CD4-positive, alpha-beta T cell (primary cell): ENCODE results near the gene PIP4K2A. TPM values are rescaled to one million over a fixed set of nuclear protein-coding genes. Genes with fewer than 3 reads are reported as not detected.

Experiments used
- ATAC-seq: fragments of 200-7000 bp; cut with Tn5 transposase; one replicate; pipeline ENCODE4 v1.10.0; 2022; ENCODE audit warnings: mild to moderate bottlenecking; ENCODE audit not compliant: poor library complexity
- CTCF ChIA-PET: fragments of 350-600 bp; sonication (Branson Sonifier 250); formaldehyde crosslinking; loops from one replicate; lab custom pipeline; 2021; ENCODE audit warnings: antibody characterized with exemption, inconsistent platforms; lab: Charles Lee
- POLR2A ChIA-PET: fragments of 350-600 bp; sonication (Branson Sonifier 250); formaldehyde crosslinking; loops from one replicate; lab custom pipeline; 2021; ENCODE audit warnings: antibody characterized with exemption, inconsistent platforms; lab: Charles Lee
- DNase-seq, 14 experiments: peaks; one replicate each; pipeline ENCODE4 v3.0.0-alpha.2; 2013 to 2020; ENCODE audit warnings: mixed read lengths in 2 of 14
- H3K27ac ChIP-seq, 2 donors: one replicate each; pipeline versions ENCODE4 v1.5.1 to v1.7.0; 2013; ENCODE audit warnings: low read length in 2 of 2, low read depth in 1 of 2, mild to moderate bottlenecking in 1 of 2
- H3K27me3 ChIP-seq, 2 experiments: 1 replicate in 1 of 2; 2 replicates in 1 of 2; pipeline versions ENCODE4 v1.6.1 to v1.7.0; 2013; ENCODE audit warnings: low read length in 2 of 2, control low read depth in 1 of 2, mild to moderate bottlenecking in 1 of 2, moderate library complexity in 1 of 2; ENCODE audit not compliant: insufficient read depth in 2 of 2, control insufficient read depth in 1 of 2
- H3K36me3 ChIP-seq: one replicate; pipeline ENCODE4 v1.6.1; 2013; ENCODE audit warnings: low read length, control low read depth; ENCODE audit not compliant: insufficient read depth
- H3K4me1 ChIP-seq: one replicate; pipeline ENCODE4 v1.6.1; 2013; ENCODE audit warnings: low read length, control low read depth; ENCODE audit not compliant: insufficient read depth
- H3K4me3 ChIP-seq: one replicate; pipeline ENCODE4 v1.5.1; 2013; ENCODE audit warnings: mild to moderate bottlenecking, low read length, moderate library complexity
- H3K9me3 ChIP-seq, 2 experiments: 1 replicate in 1 of 2; 2 replicates in 1 of 2; pipeline versions ENCODE4 v1.6.1 to v1.7.0; 2013; ENCODE audit warnings: low read length in 2 of 2, mild to moderate bottlenecking in 2 of 2, control low read depth in 1 of 2, moderate library complexity in 1 of 2; ENCODE audit not compliant: control insufficient read depth in 1 of 2, insufficient read depth in 1 of 2
- H3K27ac Mint-ChIP-seq: one replicate; pipeline ENCODE4 v1.8.0; 2020; ENCODE audit warnings: mixed read lengths
- H3K27me3 Mint-ChIP-seq: one replicate; pipeline ENCODE4 v1.8.0; 2021; ENCODE audit warnings: mixed read lengths
- H3K36me3 Mint-ChIP-seq: one replicate; pipeline ENCODE4 v1.8.0; 2021; ENCODE audit warnings: low read depth, mixed read lengths
- H3K4me1 Mint-ChIP-seq: one replicate; pipeline ENCODE4 v1.8.0; 2021; ENCODE audit warnings: low read depth, mixed read lengths
- H3K4me3 Mint-ChIP-seq: one replicate; pipeline ENCODE4 v1.8.0; 2020; ENCODE audit warnings: mild to moderate bottlenecking, mixed read lengths
- H3K9me3 Mint-ChIP-seq: one replicate; pipeline ENCODE4 v1.8.0; 2020; ENCODE audit warnings: mixed read lengths
- intact Hi-C, 2 experiments: fragments of 100-400 bp; cut with DNase I in 1 of 2; cut with micrococcal nuclease in 1 of 2; formaldehyde crosslinking; loops; one replicate each; pipeline versions ENCODE4 v1.15.1 to v1.9.0; 2023 to 2025; cut with DNase I, micrococcal nuclease
- total RNA-seq, 174 experiments: library from RNA in 2 of 174; stranded (reverse) in 2 of 174; gene quantifications; one replicate each; pipeline ENCODE4 v1.2.3 and lab custom pipeline; 2021 to 2026
- TF ChIP-seq, protein P1 (sequence below): fragments of 200-600 bp; IDR thresholded peaks from one replicate; pipeline ENCODE4 v1.8.0; 2022; ENCODE audit warnings: antibody characterized with exemption, mild to moderate bottlenecking

Gene PIP4K2A
- total RNA-seq, 2 experiments from 2014 or later: 75.4 to 87.2 TPM

DNA sequence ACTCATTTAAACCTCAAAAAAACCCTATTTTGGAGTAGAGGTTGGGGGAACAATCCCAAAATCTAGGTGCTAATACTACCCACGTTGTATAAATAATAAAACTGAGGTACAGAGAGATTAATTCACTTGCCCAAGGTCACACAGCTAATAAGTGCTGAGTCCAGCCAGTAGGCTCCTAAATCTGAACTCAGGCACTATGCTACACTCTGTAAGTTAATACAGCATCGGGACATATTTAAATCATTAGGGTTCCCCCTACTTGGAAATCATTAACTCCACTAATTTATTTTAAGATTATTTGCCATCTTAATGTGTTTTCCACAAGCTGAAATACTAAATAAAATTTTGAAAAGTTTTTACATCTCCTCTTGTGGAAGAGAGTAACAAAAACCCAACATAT lies 24.2 kb downstream of the PIP4K2A start:
- Mint-ChIP-seq H3K36me3 (peaks cover 20% of the 10 kb centered on the region), H3K4me3 (peak overlapping the region; percentile 21), H3K4me1 (peaks cover 95% of the 10 kb centered on the region), H3K9me3 (no peaks in the 10 kb centered on the region), H3K27ac (peak overlapping the region; percentile 99), H3K27me3 (no peaks in the 10 kb centered on the region)
- intact Hi-C loops: no loop called here
- H3K4me3 ChIP-seq: no peak overlapping the region
- peak overlapping the region in 1 of 2 donors; percentile 38 for H3K27ac ChIP-seq
- H3K36me3 ChIP-seq: peaks cover 3% of the 10 kb centered on the region
- no peak for DNase-seq
- ChIA-PET CTCF (interaction anchor here (0.7 kb wide), 1 partner anchor 34 kb away, joined by 3 read pairs; no protein-coding TSS in a partner anchor), POLR2A (interaction anchor here (0.6 to 3.9 kb wide), 5 partner anchors 11 to 36 kb away, joined by 3 to 23 read pairs (median 4); no protein-coding TSS in a partner anchor)
- TF ChIP-seq, protein P1, sequence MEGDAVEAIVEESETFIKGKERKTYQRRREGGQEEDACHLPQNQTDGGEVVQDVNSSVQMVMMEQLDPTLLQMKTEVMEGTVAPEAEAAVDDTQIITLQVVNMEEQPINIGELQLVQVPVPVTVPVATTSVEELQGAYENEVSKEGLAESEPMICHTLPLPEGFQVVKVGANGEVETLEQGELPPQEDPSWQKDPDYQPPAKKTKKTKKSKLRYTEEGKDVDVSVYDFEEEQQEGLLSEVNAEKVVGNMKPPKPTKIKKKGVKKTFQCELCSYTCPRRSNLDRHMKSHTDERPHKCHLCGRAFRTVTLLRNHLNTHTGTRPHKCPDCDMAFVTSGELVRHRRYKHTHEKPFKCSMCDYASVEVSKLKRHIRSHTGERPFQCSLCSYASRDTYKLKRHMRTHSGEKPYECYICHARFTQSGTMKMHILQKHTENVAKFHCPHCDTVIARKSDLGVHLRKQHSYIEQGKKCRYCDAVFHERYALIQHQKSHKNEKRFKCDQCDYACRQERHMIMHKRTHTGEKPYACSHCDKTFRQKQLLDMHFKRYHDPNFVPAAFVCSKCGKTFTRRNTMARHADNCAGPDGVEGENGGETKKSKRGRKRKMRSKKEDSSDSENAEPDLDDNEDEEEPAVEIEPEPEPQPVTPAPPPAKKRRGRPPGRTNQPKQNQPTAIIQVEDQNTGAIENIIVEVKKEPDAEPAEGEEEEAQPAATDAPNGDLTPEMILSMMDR: no peak
- H3K4me1 ChIP-seq: peaks cover 69% of the 10 kb centered on the region
- no peaks in the 10 kb centered on the region for H3K27me3 ChIP-seq
- no peaks in the 10 kb centered on the region for H3K9me3 ChIP-seq
- ATAC-seq: no peak

DNA sequence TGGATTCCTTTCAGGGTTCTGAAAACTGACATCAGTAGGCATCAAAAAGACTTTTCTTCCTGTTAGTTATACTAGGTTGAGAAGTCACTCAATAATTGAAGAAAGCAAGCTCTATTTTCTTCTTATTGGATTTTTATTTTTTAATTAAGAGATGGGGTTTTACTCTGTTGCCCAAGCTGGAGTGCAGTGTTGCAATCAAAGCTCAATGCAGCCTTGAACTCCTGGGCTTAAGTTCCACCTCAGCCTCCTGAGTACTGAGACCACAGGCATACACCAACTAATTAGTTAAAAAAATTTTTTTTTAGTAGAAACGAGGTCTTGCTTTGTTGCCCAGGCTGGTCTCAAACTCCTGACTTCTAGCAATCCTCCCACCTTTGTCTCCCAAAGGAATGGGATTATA lies 28.0 kb downstream of the PIP4K2A start:
- no peak for ATAC-seq
- H3K9me3 ChIP-seq: no peaks in the 10 kb centered on the region
- H3K27ac ChIP-seq: peak overlapping the region in 1 of 2 donors; percentile 33
- TF ChIP-seq, protein P1: no peak
- CTCF ChIA-PET: interaction anchor here (0.6 to 1.1 kb wide), 3 partner anchors 9 to 47 kb away, joined by 3 read pairs; no protein-coding TSS in a partner anchor
- DNase-seq: no peak
- peaks cover 3% of the 10 kb centered on the region for H3K36me3 ChIP-seq
- intact Hi-C loops: no loop called here
- peaks cover 80% of the 10 kb centered on the region for H3K4me1 ChIP-seq
- no peaks in the 10 kb centered on the region for H3K36me3 Mint-ChIP-seq
- POLR2A ChIA-PET: interaction anchor here (1.0 to 2.2 kb wide), 2 partner anchors 27 to 68 kb away, joined by 3 to 9 read pairs; no protein-coding TSS in a partner anchor
- peak overlapping the region; percentile 21 for H3K4me3 Mint-ChIP-seq
- H3K27ac Mint-ChIP-seq: peak overlapping the region; percentile 99
- no peaks in the 10 kb centered on the region for H3K9me3 Mint-ChIP-seq
- peaks cover 92% of the 10 kb centered on the region for H3K4me1 Mint-ChIP-seq
- no peaks in the 10 kb centered on the region for H3K27me3 ChIP-seq
- no peaks in the 10 kb centered on the region for H3K27me3 Mint-ChIP-seq
- no peak overlapping the region for H3K4me3 ChIP-seq

GRCh38 chr10:22685926-22686325 lies 28.5 kb downstream of the PIP4K2A start:
- ATAC-seq (no peak), DNase-seq (no peak)
- H3K27ac ChIP-seq: peak overlapping the region; percentile 66 to 75
- peak overlapping the region; percentile 99 for H3K27ac Mint-ChIP-seq
- peaks cover 80% of the 10 kb centered on the region for H3K4me1 ChIP-seq
- H3K9me3 Mint-ChIP-seq: no peaks in the 10 kb centered on the region
- no peaks in the 10 kb centered on the region for H3K36me3 Mint-ChIP-seq
- H3K36me3 ChIP-seq: peaks cover 3% of the 10 kb centered on the region
- no peaks in the 10 kb centered on the region for H3K27me3 Mint-ChIP-seq
- H3K4me3 ChIP-seq: no peak overlapping the region
- POLR2A ChIA-PET: interaction anchor here (0.9 to 2.2 kb wide), 3 partner anchors 27 to 68 kb away, joined by 3 to 9 read pairs (median 3); no protein-coding TSS in a partner anchor
- TF ChIP-seq, protein P1: no peak
- no peaks in the 10 kb centered on the region for H3K9me3 ChIP-seq
- no peaks in the 10 kb centered on the region for H3K27me3 ChIP-seq
- peaks cover 92% of the 10 kb centered on the region for H3K4me1 Mint-ChIP-seq
- CTCF ChIA-PET: interaction anchor here (0.9 to 1.1 kb wide), 2 partner anchors 8 to 21 kb away, joined by 3 read pairs; no protein-coding TSS in a partner anchor
- H3K4me3 Mint-ChIP-seq: peak overlapping the region; percentile 21
- intact Hi-C loops: loop anchor here in 1 of 2 experiments (2.0 kb wide), 1 partner anchor 27 kb away; no protein-coding TSS in a partner anchor
